HG02870 (cell line): Measurements from ENCODE around the gene MICAL2.

ENCODE experiments used
- ATAC-seq: cut with Tn5 transposase; IDR thresholded peaks from one replicate; pipeline ENCODE4 v1.9.1; 2021; ENCODE audit warnings: mild to moderate bottlenecking, moderate library complexity; ENCODE audit not compliant: unreplicated experiment

The MICAL2 gene

GRCh38 chr11:12264361-12264760 lies 154.0 kb downstream of the MICAL2 start:
- ATAC-seq, result no peak

DNA sequence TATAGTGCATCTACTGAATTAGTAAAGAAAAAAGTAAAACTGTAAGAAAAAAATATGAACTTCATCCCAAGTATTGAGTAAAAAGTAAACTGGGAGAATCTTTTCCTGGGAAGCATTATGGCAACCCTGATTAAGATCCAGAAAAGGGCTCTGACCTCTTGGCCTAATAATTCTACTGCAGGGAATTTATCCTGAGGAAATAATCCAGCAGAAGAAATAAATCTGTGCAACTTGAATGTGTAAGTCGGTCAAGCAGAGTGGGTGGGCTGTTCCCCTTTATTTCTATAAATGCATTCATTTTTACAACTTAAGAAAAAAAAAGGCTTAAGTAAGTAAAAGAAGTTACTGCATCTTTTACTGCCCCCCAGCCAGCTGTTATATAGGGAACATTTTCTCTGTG lies 155.7 kb downstream of the MICAL2 start:
- ATAC-seq, result no peak

- ATAC-seq, result no peak
These were observed 156.6 kb downstream of the MICAL2 start for GRCh38 chr11:12266943-12267342.

DNA sequence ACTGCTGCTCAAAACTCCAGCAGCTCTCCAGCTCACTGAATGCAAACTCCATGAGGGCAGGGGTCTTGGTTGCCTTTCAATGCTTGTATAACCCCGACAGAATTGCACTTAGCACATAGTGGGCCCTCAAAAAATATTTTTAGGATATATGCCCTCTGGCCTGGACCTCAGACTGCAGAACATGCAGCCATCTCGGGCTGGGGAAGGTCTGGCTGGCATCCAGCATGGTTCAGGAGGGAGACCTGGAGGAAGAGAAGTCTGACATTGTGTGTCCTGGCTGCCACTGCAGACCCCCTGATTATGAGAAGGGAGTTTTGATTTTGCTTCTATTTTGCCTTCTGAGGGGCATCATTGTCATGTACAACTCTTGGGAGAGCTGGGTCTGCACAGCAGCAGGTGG lies 157.5 kb downstream of the MICAL2 start:
- ATAC-seq, result no peak

DNA sequence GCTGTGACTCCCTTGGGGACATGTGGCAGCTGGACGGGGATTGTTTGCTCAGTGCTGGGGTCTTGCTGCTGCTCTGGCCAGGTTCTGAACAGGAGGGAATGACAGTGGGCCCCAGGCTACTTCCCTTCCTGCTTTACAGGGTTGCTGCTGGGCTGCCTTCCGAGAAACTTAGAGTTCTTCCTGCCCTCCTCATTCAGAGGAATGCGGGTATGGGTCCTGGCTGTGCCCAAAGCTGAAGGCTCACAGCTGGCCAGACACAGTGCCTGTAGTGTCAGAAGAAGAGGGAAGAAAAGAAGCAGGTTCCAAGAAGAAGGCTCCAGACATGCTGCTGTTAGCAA lies 158.7 kb downstream of the MICAL2 start:
- ATAC-seq, result no peak

- no peak for ATAC-seq
These were observed 159.2 kb downstream of the MICAL2 start for GRCh38 chr11:12269446-12270214.

DNA sequence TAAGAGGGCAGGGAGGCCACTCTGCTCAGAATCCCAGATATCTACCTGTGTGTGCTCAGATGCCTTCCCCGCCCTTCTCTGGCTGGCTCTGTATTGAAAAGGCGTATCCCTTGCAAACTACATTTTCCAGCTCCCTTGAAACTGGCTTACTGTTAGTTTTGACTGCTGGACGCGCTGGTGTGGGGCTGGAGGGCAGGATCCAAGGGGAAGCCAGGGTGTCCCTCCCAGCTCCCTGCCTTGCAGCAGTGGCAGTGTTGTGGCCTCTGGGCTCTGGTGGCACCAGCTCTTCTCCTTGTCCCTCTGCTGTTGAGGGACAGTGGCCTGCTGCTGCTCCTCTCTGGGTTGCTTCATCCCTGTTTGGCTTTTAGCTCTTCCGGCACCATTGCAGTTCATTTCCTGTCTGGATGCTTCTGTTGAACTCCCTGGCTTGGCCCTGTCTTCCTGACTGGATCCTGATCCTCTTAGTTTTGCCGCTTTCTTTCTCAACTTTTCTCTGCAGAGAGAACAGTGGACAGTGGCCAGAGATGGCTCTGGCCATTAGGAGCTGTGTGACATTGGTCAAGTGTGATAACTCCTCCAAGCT lies 159.9 kb downstream of the MICAL2 start:
- ATAC-seq, result no peak

DNA sequence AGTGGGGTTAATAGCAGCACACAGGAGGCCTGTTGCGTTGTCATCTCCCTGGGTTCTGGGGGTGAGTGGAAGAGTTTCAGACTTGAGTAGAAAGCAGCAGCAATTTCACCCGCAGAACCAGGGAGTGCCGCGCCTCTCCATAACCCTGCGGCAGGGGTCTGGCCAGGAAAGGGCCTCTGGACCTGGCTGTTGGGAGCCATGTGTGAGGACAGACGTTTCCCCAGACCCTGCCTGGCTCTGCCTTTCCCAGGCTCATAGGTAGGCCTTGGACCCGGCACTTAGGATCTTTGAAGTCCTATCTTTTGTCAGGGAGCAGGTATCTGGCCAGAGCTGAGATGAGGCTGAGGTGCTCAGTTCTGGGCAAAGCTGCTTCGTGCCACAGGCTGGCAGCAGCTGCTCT lies 160.4 kb downstream of the MICAL2 start:
- ATAC-seq, result no peak

DNA sequence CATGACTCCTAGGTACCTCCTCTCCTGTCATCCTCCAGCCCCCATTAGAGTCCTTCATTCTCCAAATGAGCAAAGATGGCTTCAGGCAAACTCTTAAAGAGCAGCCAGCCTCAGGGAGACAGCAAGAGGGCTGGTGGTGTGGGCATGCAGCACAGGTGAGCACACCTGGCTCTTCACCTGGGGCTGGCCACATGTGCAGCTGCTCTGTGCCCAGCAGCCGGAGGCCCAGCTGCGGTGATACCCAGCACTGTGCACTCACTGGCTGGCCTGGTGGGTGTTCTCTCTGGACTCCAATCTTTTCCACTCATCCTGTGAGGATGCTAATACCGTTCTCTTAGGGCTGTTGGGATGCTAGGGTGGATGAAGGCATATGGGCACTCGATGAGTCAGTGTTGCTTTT lies 160.9 kb downstream of the MICAL2 start:
- no peak for ATAC-seq

DNA sequence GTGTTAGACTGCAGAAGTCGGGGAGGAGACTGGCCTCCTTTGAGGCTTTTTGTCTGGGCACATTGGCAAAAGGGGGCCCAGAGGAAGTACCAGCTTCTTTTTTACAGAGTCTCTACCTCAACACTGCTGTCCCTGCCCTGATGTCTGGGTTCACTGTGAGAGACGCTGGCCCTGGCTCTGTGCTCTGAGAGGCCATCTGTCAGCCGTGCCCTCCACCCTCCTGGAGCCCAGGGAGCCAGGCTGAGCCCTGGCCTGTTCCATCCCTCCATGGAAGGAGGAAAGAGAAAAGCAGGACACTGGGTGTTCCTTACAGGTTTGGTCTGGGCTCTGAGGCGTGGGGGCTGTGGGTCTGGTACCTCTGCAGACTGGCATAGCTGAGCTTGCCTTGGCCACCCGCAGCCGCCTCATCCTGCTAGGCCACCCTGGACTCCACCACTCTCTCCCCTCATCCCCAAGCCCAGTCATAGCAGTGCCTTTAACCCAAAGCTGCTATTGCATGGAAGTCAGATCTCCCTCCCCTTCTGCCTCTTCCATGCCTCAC lies 161.5 kb downstream of the MICAL2 start:
- ATAC-seq, result no peak

- no peak for ATAC-seq
These were observed 162.6 kb downstream of the MICAL2 start for GRCh38 chr11:12272821-12273617.

- ATAC-seq, result no peak
These were observed 163.2 kb downstream of the MICAL2 start for GRCh38 chr11:12273618-12273995.

DNA sequence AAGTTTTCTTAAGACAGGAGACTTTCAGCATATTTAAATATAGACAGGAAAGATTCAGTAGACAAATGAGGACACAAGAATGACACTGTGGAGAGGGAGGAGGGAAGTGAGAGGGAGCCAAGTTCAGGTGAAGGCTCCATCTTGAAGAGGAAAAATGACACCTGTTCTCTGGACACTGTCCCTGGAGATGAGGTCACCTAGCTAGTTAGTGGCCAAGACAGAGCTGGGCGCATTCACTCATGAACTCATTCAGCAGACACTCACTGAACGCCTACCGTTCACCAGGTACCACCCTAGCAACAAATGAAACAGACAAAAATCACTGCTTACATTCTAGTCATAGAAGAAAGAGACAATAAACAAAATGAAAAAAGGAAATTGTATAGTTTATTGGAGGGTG lies 163.7 kb downstream of the MICAL2 start:
- ATAC-seq, result no peak

DNA sequence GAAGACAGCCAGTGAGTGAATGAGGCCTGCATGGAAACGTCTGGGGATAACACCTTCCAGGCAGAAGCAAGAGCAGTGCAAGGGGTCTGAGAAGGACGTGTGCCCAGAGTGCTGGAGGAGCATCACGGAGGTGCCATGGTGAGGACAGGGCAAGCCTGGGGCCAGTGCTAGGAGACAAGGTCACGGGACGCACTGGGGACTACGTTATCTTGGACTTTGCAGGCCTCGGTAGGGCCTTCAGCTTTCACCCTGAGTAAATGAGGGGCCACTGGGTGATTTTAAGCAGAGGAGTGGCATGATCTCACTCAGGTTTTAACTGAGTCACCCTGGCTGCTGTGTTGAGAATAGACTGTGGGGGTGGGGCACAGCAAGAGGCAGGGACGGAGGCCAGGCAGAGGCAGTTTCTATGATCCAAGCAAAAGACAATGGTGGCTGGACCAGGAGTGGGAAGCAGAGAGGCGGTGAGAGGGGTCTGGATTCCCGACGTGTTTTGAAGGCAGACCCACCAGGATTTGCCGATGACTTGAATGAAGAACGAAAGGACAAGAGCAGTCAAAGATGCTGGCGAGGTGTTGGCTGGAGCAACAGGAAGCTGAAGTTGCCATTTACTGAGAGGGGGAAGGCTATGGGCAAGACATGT lies 164.3 kb downstream of the MICAL2 start:
- no peak for ATAC-seq

- no peak for ATAC-seq
These were observed 165.4 kb downstream of the MICAL2 start for GRCh38 chr11:12275818-12276217.

DNA sequence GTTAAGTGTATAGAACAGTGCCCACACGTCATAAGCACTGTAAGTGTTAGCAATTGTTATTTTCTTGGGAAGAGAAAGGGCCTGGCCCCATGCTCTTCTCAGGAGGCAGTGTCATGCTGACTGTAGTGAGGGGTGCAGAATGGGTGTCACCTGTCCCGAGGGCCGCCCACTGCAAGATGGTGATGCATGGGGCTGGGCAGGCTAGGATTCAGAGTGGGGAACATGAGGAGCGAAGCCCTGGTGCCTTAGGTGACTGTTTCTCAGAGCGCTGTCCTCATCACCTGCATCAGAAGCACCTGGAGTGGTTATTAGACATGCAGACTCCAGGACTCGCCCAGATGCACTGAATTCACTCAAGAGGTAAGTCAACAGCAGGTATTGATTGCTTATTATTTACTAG lies 166.0 kb downstream of the MICAL2 start:
- no peak for ATAC-seq

- ATAC-seq, result no peak
These were observed 166.6 kb downstream of the MICAL2 start for GRCh38 chr11:12276831-12277475.

GRCh38 chr11:12278766-12279671 lies 168.6 kb downstream of the MICAL2 start:
- no peak for ATAC-seq

GRCh38 chr11:12279672-12280108 lies 169.3 kb downstream of the MICAL2 start:
- no peak for ATAC-seq
